DOHH2 (cell line): ENCODE results near the gene MARCHF6.

ENCODE experiments used
- EZH2phosphoT487 ChIP-seq: fragments of 200-600 bp; sonication (generic); IDR thresholded peaks from 2 replicates; pipeline ENCODE4 v1.6.1; 2017; ENCODE audit warnings: borderline replicate concordance, mild to moderate bottlenecking, antibody characterized with exemption, low read length, moderate library complexity, mixed read lengths
- TF ChIP-seq, protein P1 (sequence below): fragments of 200-600 bp; sonication (generic); IDR thresholded peaks from one replicate; pipeline ENCODE4 v1.5.1; 2014; ENCODE audit warnings: antibody characterized with exemption, mild to moderate bottlenecking, low read depth, low read length; ENCODE audit not compliant: poor library complexity, severe bottlenecking

DNA sequence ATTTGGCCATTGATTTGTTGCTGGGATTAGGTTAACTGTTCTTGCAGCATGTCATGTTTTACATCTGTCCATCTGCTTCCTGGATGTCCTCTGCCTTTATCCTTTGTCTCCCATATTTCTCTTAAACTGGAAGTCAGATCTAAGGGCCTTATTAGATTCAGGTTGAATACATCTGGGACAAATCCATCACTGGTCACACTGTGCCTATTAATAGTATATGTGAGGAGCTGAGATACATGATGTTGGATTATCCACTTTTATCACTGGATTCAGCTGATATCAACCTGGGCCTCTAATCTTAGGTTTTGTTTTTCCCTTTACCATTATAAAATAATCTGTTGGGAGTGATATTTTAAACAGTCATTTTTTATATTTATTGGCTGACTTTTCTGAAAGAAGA lies 46.3 kb downstream of the MARCHF6 start:
- TF ChIP-seq EZH2phosphoT487 = no peak
- TF ChIP-seq, protein P1, sequence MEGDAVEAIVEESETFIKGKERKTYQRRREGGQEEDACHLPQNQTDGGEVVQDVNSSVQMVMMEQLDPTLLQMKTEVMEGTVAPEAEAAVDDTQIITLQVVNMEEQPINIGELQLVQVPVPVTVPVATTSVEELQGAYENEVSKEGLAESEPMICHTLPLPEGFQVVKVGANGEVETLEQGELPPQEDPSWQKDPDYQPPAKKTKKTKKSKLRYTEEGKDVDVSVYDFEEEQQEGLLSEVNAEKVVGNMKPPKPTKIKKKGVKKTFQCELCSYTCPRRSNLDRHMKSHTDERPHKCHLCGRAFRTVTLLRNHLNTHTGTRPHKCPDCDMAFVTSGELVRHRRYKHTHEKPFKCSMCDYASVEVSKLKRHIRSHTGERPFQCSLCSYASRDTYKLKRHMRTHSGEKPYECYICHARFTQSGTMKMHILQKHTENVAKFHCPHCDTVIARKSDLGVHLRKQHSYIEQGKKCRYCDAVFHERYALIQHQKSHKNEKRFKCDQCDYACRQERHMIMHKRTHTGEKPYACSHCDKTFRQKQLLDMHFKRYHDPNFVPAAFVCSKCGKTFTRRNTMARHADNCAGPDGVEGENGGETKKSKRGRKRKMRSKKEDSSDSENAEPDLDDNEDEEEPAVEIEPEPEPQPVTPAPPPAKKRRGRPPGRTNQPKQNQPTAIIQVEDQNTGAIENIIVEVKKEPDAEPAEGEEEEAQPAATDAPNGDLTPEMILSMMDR = no peak
